Measurements from ENCODE around the gene COPS3.

- TF ChIP-seq POLR2A (IDR thresholded peaks at IDR 0.05; ENCODE audit: low read depth, low read length): no peak
- TF ChIP-seq CTCF (conservative IDR thresholded peaks at IDR 0.05; ENCODE audit: low read depth, low read length): no peak
- TF ChIP-seq MAFK (IDR thresholded peaks at IDR 0.05; ENCODE audit: low read depth, low read length): no peak
- TF ChIP-seq SMC3 (IDR thresholded peaks at IDR 0.05; ENCODE audit: low read depth, low read length): no peak
- no peak for TF ChIP-seq USF2 (IDR thresholded peaks at IDR 0.05; ENCODE audit: low read depth, low read length)
- no peak for TF ChIP-seq RAD21 (IDR thresholded peaks at IDR 0.05; ENCODE audit: low read length)
- TF ChIP-seq FOS (IDR thresholded peaks at IDR 0.05; ENCODE audit: low read depth, low read length): no peak
- TF ChIP-seq MXI1 (IDR thresholded peaks at IDR 0.05; ENCODE audit: borderline replicate concordance, low read depth, low read length): no peak
- no peak for TF ChIP-seq RFX5 (IDR thresholded peaks at IDR 0.05; ENCODE audit: low read depth, low read length)
These were observed 39.4 kb downstream of the COPS3 start for GRCh38 chr17:17241656-17242055.
